Testis (tissue), 2 donors: ENCODE measurements around the gene SCYGR2.

Source experiments
- CTCF ChIP-seq, 3 experiments: fragments of 450-650 bp in 2 of 3; fragments of 200-600 bp in 1 of 3; sonication (generic) in 1 of 3; IDR thresholded peaks; one replicate each; pipeline ENCODE4 v1.5.1; 2016 to 2019; ENCODE audit warnings: antibody characterized with exemption in 3 of 3, mild to moderate bottlenecking in 2 of 3, moderate library complexity in 1 of 3
- POLR2A ChIP-seq: fragments of 450-650 bp; IDR thresholded peaks from one replicate; pipeline ENCODE4 v1.6.1; 2017; ENCODE audit warnings: antibody characterized with exemption, mild to moderate bottlenecking, moderate library complexity

- TF ChIP-seq CTCF (IDR thresholded peaks at IDR 0.05) (no peak), POLR2A (no peak)
Measured at GRCh38 chr2:227566012-227566411, 32.7 kb upstream of the SCYGR2 start.
